IPS-18a (cell line): Measurements from ENCODE around the gene TEX264.

Experiments used
- H3K27ac ChIP-seq: one replicate; pipeline ENCODE4 v1.5.1; 2013; ENCODE audit warnings: low read length
- H3K27me3 ChIP-seq: one replicate; pipeline ENCODE4 v1.6.1; 2013; ENCODE audit warnings: mild to moderate bottlenecking, low read length; ENCODE audit not compliant: control insufficient read depth, insufficient read depth
- H3K36me3 ChIP-seq: one replicate; pipeline ENCODE4 v1.6.1; 2013; ENCODE audit warnings: low read depth, low read length; ENCODE audit not compliant: control insufficient read depth
- H3K4me1 ChIP-seq: one replicate; pipeline ENCODE4 v1.6.1; 2013; ENCODE audit warnings: low read depth, low read length; ENCODE audit not compliant: control insufficient read depth
- H3K4me3 ChIP-seq: one replicate; pipeline ENCODE4 v1.5.1; 2013; ENCODE audit warnings: low read length
- H3K9ac ChIP-seq: one replicate; pipeline ENCODE4 v1.6.1; 2013; ENCODE audit warnings: mild to moderate bottlenecking, low read length, moderate library complexity
- H3K9me3 ChIP-seq: one replicate; pipeline ENCODE4 v1.6.1; 2013; ENCODE audit warnings: low read depth, low read length; ENCODE audit not compliant: control insufficient read depth

Gene TEX264

GRCh38 chr3:51703068-51703760 lies 32.2 kb downstream of the TEX264 start:
- Histone ChIP-seq H3K36me3 (no peaks in the 10 kb centered on the region), H3K27me3 (peaks cover 13% of the 10 kb centered on the region), H3K9ac (no peak overlapping the region), H3K4me1 (peaks cover 16% of the 10 kb centered on the region), H3K9me3 (no peaks in the 10 kb centered on the region), H3K27ac (no peak overlapping the region), H3K4me3 (no peak overlapping the region)

GRCh38 chr3:51703761-51704510 lies 32.9 kb downstream of the TEX264 start:
- H3K4me3 ChIP-seq, result no peak overlapping the region
- H3K9ac ChIP-seq, result no peak overlapping the region
- peaks cover 20% of the 10 kb centered on the region for H3K27me3 ChIP-seq
- no peaks in the 10 kb centered on the region for H3K36me3 ChIP-seq
- H3K27ac ChIP-seq, result no peak overlapping the region
- H3K4me1 ChIP-seq, result peaks cover 16% of the 10 kb centered on the region
- H3K9me3 ChIP-seq, result no peaks in the 10 kb centered on the region

GRCh38 chr3:51704511-51704950 lies 33.5 kb downstream of the TEX264 start:
- H3K4me3 ChIP-seq, result no peak overlapping the region
- H3K36me3 ChIP-seq, result no peaks in the 10 kb centered on the region
- no peak overlapping the region for H3K9ac ChIP-seq
- no peaks in the 10 kb centered on the region for H3K9me3 ChIP-seq
- peaks cover 24% of the 10 kb centered on the region for H3K27me3 ChIP-seq
- H3K4me1 ChIP-seq, result peaks cover 16% of the 10 kb centered on the region
- no peak overlapping the region for H3K27ac ChIP-seq

- Histone ChIP-seq H3K27me3 (peaks cover 24% of the 10 kb centered on the region), H3K36me3 (no peaks in the 10 kb centered on the region), H3K4me3 (no peak overlapping the region), H3K27ac (no peak overlapping the region), H3K4me1 (peaks cover 16% of the 10 kb centered on the region), H3K9me3 (no peaks in the 10 kb centered on the region), H3K9ac (no peak overlapping the region)
Measured at GRCh38 chr3:51705276-51706020, 34.4 kb downstream of the TEX264 start.

- Histone ChIP-seq H3K9ac (no peak overlapping the region), H3K4me1 (peaks cover 16% of the 10 kb centered on the region), H3K27me3 (peaks cover 24% of the 10 kb centered on the region), H3K4me3 (no peak overlapping the region), H3K9me3 (no peaks in the 10 kb centered on the region), H3K36me3 (no peaks in the 10 kb centered on the region), H3K27ac (no peak overlapping the region)
Measured at GRCh38 chr3:51706021-51706485, 35.0 kb downstream of the TEX264 start.

GRCh38 chr3:51706788-51707731 lies 36.0 kb downstream of the TEX264 start, which contains the start of gene GRM2:
Gene GRM2, plus strand, starts transcription at chr3:51707068. Its CDS starts 1,916 bp downstream, at chr3:51708984.
- H3K9me3 ChIP-seq, result no peaks in the 10 kb centered on the region
- H3K36me3 ChIP-seq, result no peaks in the 10 kb centered on the region
- H3K27ac ChIP-seq, result no peak within 1 kb of the TSS
- peak within 1 kb of the TSS; percentile 28 for H3K9ac ChIP-seq
- peak within 1 kb of the TSS; percentile 65 for H3K4me3 ChIP-seq
- H3K4me1 ChIP-seq, result peaks cover 16% of the 10 kb centered on the region
- H3K27me3 ChIP-seq, result peaks cover 24% of the 10 kb centered on the region

DNA sequence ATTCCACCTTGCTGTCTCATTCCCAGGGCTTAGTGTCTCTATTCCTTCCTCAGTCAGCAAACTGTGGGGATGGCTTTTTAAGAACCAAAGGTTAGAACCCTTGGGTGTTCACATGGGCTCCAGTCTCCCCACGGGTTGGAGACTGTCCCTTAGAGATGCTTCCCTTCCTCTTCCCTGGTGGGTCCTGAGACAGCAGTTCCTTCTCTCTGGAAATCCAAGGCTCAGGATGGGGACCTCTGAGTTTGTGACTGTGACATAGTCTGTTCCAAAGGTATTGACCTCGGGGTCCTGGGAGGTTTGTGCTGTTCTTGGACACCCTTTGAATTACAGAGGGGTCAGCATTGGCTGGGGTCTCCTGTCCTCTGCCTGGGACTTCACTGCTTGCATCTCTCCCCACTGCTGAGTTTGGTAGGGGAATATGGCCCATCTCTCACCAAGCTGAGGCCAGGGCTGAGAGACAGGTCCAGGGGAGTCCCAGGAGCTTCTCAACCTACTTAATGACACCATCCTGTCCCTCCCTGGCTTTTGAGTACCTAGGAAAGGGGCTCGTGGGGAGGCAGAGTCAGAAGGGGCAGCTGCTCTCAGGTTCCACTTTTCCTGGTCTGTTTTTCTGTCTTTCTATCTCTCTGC lies 37.3 kb downstream of the TEX264 start:
- no peak overlapping the region for H3K4me3 ChIP-seq
- H3K27me3 ChIP-seq, result peaks cover 24% of the 10 kb centered on the region
- peaks cover 9% of the 10 kb centered on the region for H3K4me1 ChIP-seq
- no peaks in the 10 kb centered on the region for H3K9me3 ChIP-seq
- H3K36me3 ChIP-seq, result no peaks in the 10 kb centered on the region
- no peak overlapping the region for H3K9ac ChIP-seq
- H3K27ac ChIP-seq, result no peak overlapping the region

- H3K9me3 ChIP-seq, result no peaks in the 10 kb centered on the region
- H3K27ac ChIP-seq, result no peak overlapping the region
- H3K36me3 ChIP-seq, result no peaks in the 10 kb centered on the region
- H3K4me1 ChIP-seq, result peaks cover 5% of the 10 kb centered on the region
- H3K27me3 ChIP-seq, result peaks cover 24% of the 10 kb centered on the region
- H3K9ac ChIP-seq, result no peak overlapping the region
- H3K4me3 ChIP-seq, result no peak overlapping the region
Measured at GRCh38 chr3:51709004-51709420, 38.0 kb downstream of the TEX264 start.

- Histone ChIP-seq H3K27me3 (peaks cover 24% of the 10 kb centered on the region), H3K4me1 (no peaks in the 10 kb centered on the region), H3K9ac (no peak overlapping the region), H3K9me3 (no peaks in the 10 kb centered on the region), H3K27ac (no peak overlapping the region), H3K36me3 (no peaks in the 10 kb centered on the region), H3K4me3 (no peak overlapping the region)
Measured at GRCh38 chr3:51709675-51710074, 38.6 kb downstream of the TEX264 start.

GRCh38 chr3:51710631-51711351 lies 39.7 kb downstream of the TEX264 start:
- Histone ChIP-seq H3K36me3 (no peaks in the 10 kb centered on the region), H3K4me1 (no peaks in the 10 kb centered on the region), H3K27me3 (peaks cover 24% of the 10 kb centered on the region), H3K9me3 (no peaks in the 10 kb centered on the region), H3K9ac (no peak overlapping the region), H3K27ac (no peak overlapping the region), H3K4me3 (no peak overlapping the region)
